Tibial artery (tissue), 4 donors: ENCODE results near the gene ABCA4.

Experiments used
- DNase-seq, 2 donors: peaks; one replicate each; pipeline ENCODE4 v3.0.0-alpha.2; 2019
- H3K27ac ChIP-seq, 2 donors: fragments of 200-600 bp; sonication (generic) in 1 of 2; 1 replicate in 1 of 2; 2 replicates in 1 of 2; pipeline ENCODE4 v1.5.1; 2018 to 2019; ENCODE audit warnings: mild to moderate bottlenecking in 1 of 2
- H3K27me3 ChIP-seq, 2 donors: fragments of 200-600 bp; sonication (generic) in 1 of 2; one replicate each; pipeline versions ENCODE4 v1.5.1 to v1.6.0; 2016 to 2019
- H3K36me3 ChIP-seq, 3 donors: fragments of 200-600 bp; sonication (generic) in 2 of 3; one replicate each; pipeline ENCODE4 v1.5.1; 2016 to 2019; ENCODE audit warnings: mild to moderate bottlenecking in 2 of 3
- H3K4me1 ChIP-seq, 4 donors: fragments of 200-600 bp; sonication (generic) in 2 of 4; 1 replicate in 3 of 4; 2 replicates in 1 of 4; pipeline ENCODE4 v1.5.1; 2016 to 2019
- H3K4me3 ChIP-seq, 2 donors: fragments of 200-600 bp; sonication (generic) in 1 of 2; 1 replicate in 1 of 2; 2 replicates in 1 of 2; pipeline ENCODE4 v1.5.1; 2018 to 2019; ENCODE audit warnings: mild to moderate bottlenecking in 2 of 2
- H3K9me3 ChIP-seq, 3 donors: fragments of 200-600 bp; sonication (generic) in 1 of 3; one replicate each; pipeline ENCODE4 v1.5.1; 2016 to 2019
- intact Hi-C: fragments of 100-400 bp; cut with DNase I; formaldehyde crosslinking; loops from one replicate; pipeline ENCODE4 v1.15.0; 2023; ENCODE audit warnings: low total_unique reads
- TF ChIP-seq, protein P1 (sequence below), 2 experiments: fragments of 200-600 bp in 1 of 2; fragments of 450-650 bp in 1 of 2; IDR thresholded peaks; one replicate each; pipeline ENCODE4 v1.5.1; 2017 to 2019; ENCODE audit warnings: antibody characterized with exemption in 2 of 2, mild to moderate bottlenecking in 1 of 2, moderate library complexity in 1 of 2

ABCA4 gene

DNA sequence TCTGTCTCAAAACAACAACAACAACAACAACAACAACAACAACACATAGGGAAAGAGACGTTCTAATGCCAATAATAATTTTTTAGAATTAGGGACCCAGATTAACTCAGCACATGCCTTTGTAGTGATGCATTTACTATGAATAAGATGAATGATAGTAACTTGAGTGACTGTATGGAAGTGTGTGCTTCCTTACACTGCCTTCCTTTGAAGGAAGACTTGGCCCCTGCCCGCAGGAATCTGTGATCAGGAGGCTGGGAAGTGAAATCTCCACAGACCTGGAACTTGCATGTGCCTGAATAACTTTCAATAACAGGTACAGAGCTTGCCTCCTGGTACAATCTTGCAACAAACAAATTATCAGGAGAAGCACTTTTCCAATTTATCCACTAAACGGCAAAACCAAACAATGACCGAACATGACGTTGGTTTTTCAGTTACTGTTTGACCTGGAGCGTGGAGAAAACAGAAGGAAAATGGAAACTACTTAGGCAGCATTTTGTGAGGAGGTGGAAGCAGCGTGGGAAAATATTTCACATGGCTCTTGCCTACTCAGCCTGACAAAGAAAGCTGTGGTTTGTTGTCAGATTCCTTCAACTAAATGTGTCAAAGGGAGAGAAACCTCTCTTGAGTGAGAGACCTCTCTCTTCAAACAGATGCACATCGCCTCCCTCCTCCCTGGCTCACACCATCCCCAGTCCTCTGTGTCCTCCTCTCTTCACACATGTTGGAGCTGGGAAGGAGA is 10.1 kb upstream of the ABCA4 start:
- intact Hi-C loops: no loop called here
- no peaks in the 10 kb centered on the region for H3K27me3 ChIP-seq
- H3K36me3 ChIP-seq: no peaks in the 10 kb centered on the region
- TF ChIP-seq, protein P1, sequence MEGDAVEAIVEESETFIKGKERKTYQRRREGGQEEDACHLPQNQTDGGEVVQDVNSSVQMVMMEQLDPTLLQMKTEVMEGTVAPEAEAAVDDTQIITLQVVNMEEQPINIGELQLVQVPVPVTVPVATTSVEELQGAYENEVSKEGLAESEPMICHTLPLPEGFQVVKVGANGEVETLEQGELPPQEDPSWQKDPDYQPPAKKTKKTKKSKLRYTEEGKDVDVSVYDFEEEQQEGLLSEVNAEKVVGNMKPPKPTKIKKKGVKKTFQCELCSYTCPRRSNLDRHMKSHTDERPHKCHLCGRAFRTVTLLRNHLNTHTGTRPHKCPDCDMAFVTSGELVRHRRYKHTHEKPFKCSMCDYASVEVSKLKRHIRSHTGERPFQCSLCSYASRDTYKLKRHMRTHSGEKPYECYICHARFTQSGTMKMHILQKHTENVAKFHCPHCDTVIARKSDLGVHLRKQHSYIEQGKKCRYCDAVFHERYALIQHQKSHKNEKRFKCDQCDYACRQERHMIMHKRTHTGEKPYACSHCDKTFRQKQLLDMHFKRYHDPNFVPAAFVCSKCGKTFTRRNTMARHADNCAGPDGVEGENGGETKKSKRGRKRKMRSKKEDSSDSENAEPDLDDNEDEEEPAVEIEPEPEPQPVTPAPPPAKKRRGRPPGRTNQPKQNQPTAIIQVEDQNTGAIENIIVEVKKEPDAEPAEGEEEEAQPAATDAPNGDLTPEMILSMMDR (IDR thresholded peaks at IDR 0.05): no peak
- peaks cover 0 to 10% (median 0%) of the 10 kb centered on the region in 3 donors for H3K9me3 ChIP-seq
- H3K27ac ChIP-seq: no peak overlapping the region
- H3K4me1 ChIP-seq: peaks cover 0 to 15% (median 2%) of the 10 kb centered on the region in 4 donors
- no peak overlapping the region for H3K4me3 ChIP-seq
- no peak for DNase-seq

DNA sequence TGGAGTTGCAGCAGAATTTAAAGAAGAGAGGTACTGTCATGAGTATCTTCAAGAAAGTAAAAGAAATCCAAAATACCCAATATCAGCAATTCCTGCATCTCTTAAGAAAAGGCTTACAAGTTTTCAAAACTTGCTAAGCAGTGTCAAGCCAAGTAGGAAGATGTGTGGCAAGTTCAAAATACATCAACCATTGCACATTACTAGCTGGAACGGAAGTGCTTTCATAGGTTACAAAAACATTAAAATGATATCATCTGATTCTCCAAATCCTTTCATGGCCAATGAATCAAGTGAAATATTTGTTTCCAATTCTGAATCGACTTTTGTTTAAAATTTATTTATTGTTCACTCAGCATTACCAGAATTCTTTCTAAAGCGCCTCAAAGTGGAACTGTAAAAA is 5.7 kb upstream of the ABCA4 start:
- Histone ChIP-seq H3K9me3 (no peaks in the 10 kb centered on the region), H3K4me1 (peaks cover 0 to 17% (median 3%) of the 10 kb centered on the region in 4 donors), H3K27ac (no peak overlapping the region), H3K4me3 (no peak overlapping the region), H3K36me3 (no peaks in the 10 kb centered on the region), H3K27me3 (no peaks in the 10 kb centered on the region)
- no peak for DNase-seq
- TF ChIP-seq, protein P1 (IDR thresholded peaks at IDR 0.05): no peak
- intact Hi-C loops: no loop called here

DNA sequence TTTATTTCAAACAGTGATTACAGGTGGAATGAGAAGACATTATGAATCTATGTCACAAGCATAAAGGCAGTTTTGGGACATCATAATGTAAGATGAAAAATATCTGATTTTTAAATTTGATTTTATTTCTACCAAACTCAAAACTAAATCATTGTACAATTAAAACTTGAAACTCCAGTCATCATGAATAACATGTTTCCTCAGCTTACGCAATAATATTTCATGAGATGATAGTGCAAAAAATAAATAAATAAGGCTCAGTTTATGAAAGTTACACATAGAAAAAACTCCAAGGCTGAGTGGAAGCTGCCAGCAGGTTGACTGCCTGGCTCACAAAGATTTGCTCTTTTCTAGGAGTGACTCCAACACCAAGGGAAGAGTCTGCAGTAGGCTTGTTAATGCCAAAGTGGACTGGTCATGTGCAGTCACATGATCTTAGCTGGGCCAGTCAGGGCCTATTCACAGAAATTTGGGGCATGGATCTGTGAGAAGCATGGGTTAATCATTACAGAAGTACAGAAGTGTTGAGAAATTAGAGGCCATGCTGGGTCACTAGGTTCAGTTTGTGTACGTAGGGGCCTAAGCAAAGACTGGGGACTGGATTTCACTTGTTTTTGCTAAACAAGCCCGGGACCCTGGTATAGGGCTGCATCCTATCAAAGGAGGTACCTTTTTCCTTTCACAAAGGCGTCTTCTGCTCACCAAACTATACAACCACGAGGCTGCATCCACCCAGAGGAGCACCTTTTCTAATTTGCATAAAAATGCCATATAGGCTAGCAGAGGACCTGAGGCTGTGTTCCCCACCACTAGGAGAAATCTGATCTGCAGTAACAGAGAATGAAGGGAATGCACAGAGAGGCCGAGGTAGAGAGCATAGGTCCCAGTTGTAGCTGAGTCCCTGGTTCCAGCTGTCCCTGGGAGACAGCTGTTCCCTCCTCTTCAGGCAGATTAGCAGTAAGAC is 4.9 kb upstream of the ABCA4 start:
- Histone ChIP-seq H3K4me1 (peaks cover 0 to 17% (median 3%) of the 10 kb centered on the region in 4 donors), H3K36me3 (no peaks in the 10 kb centered on the region), H3K27me3 (no peaks in the 10 kb centered on the region), H3K4me3 (no peak overlapping the region), H3K27ac (no peak overlapping the region), H3K9me3 (no peaks in the 10 kb centered on the region)
- DNase-seq: no peak
- intact Hi-C loops: no loop called here
- TF ChIP-seq, protein P1 (IDR thresholded peaks at IDR 0.05): no peak

DNA sequence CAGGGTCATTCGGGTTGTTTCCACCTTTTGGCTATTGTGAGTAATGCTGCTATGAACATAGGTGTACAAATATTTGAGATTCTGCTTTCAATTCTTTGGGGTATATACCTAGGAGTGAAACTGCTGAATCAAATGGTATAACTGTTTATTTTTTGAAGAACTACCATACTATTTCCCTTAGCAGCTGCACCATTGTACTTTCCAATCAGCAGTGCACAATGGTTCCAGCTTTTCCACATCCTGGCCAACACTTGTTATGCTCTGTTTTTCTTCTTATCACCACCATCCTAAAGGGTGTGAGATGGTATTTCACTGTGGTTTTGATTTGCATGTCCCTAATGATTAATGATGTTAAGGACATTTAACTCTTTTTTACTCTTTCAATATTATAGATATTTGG is 3.6 kb upstream of the ABCA4 start:
- H3K9me3 ChIP-seq: no peaks in the 10 kb centered on the region
- H3K4me1 ChIP-seq: peaks cover 0 to 17% (median 3%) of the 10 kb centered on the region in 4 donors
- no peaks in the 10 kb centered on the region for H3K27me3 ChIP-seq
- H3K27ac ChIP-seq: no peak overlapping the region
- TF ChIP-seq, protein P1 (IDR thresholded peaks at IDR 0.05): no peak
- H3K4me3 ChIP-seq: no peak overlapping the region
- H3K36me3 ChIP-seq: no peaks in the 10 kb centered on the region
- no peak for DNase-seq
- intact Hi-C loops: no loop called here

DNA sequence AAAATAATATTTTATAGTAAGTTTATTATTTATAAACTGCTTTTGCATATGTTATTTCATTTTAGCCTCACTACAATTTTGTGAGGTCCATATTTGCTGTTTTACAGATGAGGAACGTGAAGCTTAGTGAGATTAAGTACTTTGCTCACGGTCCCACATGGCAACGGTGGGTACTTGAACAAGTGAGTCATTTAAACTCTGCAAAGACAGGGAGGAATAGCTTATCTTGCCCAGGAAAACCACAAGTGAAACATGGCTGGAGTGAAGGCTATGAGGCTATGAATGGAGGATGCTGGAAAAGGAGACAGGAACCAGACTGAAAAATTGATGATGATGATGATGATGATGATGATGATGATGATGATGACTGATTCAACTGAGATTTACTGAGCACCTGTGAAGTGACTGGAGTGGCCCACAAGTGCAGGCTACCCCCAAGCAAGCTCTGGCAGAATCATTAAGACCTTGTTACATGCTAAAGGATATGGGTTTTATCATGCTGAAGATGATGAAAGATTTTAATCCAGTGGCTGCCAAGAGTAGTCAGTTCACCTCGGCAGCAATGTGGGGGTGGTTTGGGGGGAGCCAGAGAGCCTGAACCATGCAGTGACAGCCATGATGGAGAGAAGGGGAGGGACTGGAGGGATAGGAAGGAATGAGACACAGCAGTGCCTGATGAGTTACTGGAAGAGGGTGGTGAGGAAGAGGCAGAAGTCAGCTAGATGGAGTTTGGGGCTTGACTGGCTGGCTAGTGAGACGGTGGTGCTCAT is 1.4 kb upstream of the ABCA4 start:
- Histone ChIP-seq H3K27me3 (no peaks in the 10 kb centered on the region), H3K4me1 (peaks cover 0 to 16% (median 3%) of the 10 kb centered on the region in 4 donors), H3K27ac (no peak overlapping the region), H3K36me3 (no peaks in the 10 kb centered on the region), H3K4me3 (no peak overlapping the region), H3K9me3 (no peaks in the 10 kb centered on the region)
- intact Hi-C loops: no loop called here
- TF ChIP-seq, protein P1 (IDR thresholded peaks at IDR 0.05): no peak
- no peak for DNase-seq
